GM18867 (cell line): Measurements from ENCODE around the gene RBFOX1.

Experiments used
- ATAC-seq: cut with Tn5 transposase; IDR thresholded peaks from one replicate; pipeline ENCODE4 v1.9.1; 2021; ENCODE audit warnings: mild to moderate bottlenecking, moderate library complexity; ENCODE audit not compliant: unreplicated experiment

RBFOX1 gene

GRCh38 chr16:7333180-7333725 lies 608 bp downstream of the RBFOX1 start:
- ATAC-seq, result no peak

- ATAC-seq, result no peak
Measured at GRCh38 chr16:7334801-7335560, 2.3 kb downstream of the RBFOX1 start.

GRCh38 chr16:7335991-7336634 lies 3.5 kb downstream of the RBFOX1 start:
- no peak for ATAC-seq

- ATAC-seq, result no peak
Measured at GRCh38 chr16:7336742-7337141, 4.1 kb downstream of the RBFOX1 start.

GRCh38 chr16:7338826-7339225 lies 6.2 kb downstream of the RBFOX1 start:
- no peak for ATAC-seq

- ATAC-seq, result no peak
Measured at GRCh38 chr16:7339700-7340099, 7.1 kb downstream of the RBFOX1 start.

GRCh38 chr16:7340938-7341337 lies 8.3 kb downstream of the RBFOX1 start:
- ATAC-seq, result no peak

DNA sequence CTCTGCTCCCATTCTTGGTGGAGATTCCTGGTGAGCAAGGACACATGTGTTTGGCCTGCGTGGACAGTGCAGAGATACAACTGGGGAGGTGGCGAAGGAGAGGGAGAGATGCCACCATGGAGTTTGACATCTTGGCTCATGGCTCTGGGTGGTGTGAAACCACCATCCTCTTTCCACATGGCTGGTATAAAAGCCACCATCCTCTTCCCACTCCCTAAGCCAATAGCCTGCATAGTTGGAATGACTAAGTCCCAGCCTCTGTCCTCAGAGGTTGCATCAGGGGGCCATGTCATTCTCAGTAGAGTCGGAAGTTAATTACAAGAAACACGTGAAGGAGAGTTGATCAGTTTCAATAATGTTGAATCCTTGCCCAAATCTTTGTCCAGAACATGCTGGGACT lies 10.0 kb downstream of the RBFOX1 start:
- ATAC-seq, result no peak

- no peak for ATAC-seq
Measured at GRCh38 chr16:7343243-7343642, 10.6 kb downstream of the RBFOX1 start.

DNA sequence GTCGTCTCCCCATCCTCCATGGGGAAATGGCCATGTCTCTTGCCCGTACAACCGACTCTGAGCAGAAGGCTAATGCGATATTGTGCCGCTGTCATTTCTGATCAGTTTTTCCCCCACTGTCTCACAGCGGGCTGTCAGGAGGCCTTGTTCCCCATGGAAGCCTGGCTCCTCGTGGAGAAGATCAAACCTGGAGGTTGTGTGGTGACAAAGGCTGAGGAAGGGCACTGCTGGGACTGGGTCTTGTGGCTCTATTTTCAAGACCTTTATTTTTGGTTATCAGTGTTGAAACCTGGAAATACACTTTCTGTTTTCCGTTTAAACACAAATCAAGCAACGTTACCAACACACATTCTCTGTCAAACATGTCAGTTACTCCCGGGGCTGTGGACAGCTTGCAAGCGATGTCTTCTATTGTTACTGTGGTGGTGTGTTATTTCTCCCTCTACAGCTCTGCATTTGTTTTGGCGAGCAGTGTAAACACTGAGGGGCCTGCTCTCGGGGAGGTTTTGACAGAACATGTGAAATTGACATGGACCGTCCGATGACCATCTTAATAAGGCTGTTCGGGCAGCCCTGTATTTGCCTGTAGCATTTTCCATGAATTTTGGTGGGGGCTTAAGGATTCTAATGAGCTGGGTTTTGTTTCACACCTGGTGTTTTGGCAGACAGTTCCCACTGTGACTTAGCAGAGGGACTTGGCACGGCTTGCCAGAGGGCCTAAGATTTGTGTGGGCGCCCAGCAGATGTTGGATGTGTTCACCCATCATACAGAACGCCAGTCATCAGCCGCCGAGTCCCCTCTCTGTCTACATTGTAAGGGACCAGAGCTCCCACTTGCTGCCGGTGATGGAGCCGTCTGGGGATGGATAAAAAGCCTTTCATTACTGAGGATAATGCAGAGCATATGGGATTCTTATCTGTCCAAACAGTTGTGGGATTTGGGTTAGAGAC lies 12.5 kb downstream of the RBFOX1 start:
- no peak for ATAC-seq

GRCh38 chr16:7350806-7351205 lies 18.2 kb downstream of the RBFOX1 start:
- ATAC-seq, result no peak

DNA sequence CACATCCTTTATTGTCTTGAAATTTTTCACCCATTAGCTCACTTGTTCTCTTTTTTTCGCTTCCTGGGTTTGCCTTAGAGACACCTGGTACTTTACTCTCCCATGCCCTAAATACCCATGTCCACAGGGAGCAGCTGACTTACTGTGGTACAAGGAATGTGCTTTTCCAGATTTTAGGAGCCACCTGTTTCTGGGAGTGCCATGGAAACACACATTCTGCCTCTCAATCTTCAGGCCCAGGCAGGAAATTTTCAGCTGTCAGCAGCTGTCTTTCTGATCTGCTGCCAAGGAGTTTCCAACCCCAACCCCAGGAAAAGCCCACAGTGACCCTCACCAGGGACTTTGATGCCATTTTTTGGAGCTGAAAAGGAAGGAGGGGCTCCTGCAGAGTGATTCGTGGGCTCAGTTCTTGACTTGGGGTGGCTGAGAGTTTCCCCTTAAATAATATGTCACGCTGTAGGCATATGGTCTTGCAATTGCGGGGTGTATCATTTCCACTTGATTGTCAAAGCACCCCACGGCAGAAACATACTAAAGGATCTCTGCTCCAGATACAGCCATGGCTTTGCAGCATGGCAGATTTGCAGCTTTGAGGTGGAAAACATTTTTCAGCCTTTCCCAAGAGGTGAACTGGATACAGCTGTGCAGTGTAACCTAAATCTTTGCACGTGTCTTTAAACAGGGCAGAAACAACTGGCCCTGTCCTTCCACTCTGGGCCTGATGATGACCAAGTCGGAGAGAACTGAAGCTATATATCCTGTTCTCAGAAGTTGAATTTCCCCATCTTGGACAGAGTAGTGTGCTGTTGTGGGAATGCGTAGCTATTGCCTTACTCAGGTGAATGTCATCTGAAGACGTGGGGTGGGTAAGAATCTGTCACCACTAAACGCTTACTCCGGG lies 19.2 kb downstream of the RBFOX1 start:
- no peak for ATAC-seq

GRCh38 chr16:7355758-7356157 lies 23.1 kb downstream of the RBFOX1 start:
- no peak for ATAC-seq

- ATAC-seq, result no peak
Measured at GRCh38 chr16:7361416-7362129, 28.9 kb downstream of the RBFOX1 start.

DNA sequence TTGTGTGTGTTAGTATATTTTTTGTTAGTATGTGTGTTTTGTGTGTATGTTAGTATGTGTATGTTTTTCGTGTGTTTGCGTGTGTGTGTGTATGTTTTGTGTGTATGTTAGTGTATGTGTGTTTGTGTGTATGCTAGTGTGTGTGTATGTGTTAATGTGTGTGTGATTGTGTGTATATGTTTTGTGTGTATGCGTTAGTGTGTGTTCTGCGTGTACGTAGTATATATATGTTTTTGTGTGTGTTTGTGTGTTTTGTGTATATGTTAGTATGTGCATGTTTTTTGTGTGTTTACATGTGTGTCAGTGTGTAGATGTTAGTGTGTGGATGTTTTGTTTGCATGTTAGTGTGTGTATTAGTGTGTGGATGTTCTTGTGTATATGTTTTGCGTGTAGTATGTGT lies 29.6 kb downstream of the RBFOX1 start:
- no peak for ATAC-seq

- no peak for ATAC-seq
Measured at GRCh38 chr16:7363422-7364417, 31.1 kb downstream of the RBFOX1 start.

DNA sequence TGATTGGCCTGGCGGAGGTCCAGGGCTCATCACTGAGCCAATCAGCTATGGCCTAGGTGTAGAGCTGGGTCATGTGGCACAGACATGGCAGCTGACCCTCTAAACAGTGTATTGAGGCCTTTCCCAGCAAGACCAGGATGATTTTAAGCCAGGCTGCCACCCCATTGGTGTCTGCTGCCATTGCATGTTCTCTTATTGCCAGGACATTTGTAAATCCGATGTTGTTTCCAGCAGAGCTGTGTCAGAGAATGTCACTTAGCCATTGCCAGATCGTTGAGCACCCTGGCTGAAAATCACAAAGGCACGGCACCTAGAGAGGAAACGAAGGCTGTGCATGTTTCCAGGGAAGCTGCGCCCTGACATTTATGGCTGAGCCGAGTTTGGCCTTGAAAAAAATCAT lies 33.4 kb downstream of the RBFOX1 start:
- ATAC-seq, result no peak
